GM18873 (cell line): ENCODE results near the gene DNAJC17.

ENCODE experiments used
- ATAC-seq: cut with Tn5 transposase; IDR thresholded peaks from one replicate; pipeline ENCODE4 v1.9.1; 2021; ENCODE audit warnings: mild to moderate bottlenecking, moderate library complexity, moderate number of reproducible peaks; ENCODE audit not compliant: unreplicated experiment, low FRiP score

DNAJC17 gene

DNA sequence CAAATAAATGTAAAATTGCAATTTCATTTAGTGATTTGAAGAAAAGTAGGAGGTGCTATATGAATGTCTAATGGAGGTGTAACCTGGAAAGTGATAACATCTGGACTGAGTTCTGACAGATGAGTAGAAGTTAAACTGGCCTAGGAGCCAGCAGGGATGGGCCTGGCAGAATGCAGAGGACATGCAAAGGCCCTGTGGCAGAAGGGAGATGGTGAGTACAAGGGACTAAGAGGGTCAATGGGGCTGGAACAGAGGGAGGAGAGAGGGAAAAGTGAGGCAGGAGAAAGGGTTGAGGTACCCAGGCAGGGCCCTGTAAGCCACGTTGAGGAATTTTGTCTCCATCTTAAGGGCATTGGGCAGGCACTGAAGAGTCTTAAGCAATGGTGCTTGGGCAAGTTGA lies 24.6 kb upstream of the DNAJC17 start:
- ATAC-seq = no peak

GRCh38 chr15:40830884-40831283 lies 23.6 kb upstream of the DNAJC17 start:
- ATAC-seq = no peak

- no peak for ATAC-seq
Measured at GRCh38 chr15:40829115-40829514, 21.8 kb upstream of the DNAJC17 start.

GRCh38 chr15:40828447-40829036 lies 21.3 kb upstream of the DNAJC17 start, which contains the start of gene PPP1R14D:
Gene PPP1R14D (minus strand): TSS chr15:40828708. CDS start chr15:40828641, 67 bp downstream.
- no peak for ATAC-seq

DNA sequence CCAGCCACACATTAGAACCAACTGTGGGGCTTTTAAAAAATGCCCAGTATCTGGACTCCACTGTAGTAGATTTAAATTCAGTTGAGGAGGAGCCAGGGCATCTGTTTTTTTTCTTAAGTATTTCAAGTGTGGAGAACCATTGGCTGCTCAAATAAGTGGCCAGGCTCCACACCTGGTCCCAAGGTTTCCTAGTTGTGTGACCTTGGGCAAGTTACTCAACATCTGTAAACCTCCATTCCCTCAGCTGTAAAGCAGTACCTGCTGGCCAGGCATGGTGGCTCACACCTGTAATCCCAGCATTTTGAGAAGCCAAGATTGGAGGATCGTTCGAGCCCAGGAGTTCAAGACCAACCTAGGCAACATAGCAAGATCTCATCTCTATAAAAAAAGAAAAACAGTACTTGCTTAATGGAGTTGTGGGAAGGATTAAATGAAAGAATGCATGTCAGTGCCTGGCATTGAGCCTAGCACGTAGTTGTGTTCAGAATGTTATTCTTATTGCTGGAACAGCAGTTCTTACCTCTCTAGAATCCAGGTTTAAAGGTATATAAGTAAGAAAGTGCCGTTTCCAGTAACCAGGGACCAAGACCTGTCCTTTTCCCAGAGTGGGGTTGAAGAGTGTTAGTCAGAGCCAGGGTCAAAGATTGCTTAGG lies 19.3 kb upstream of the DNAJC17 start:
- no peak for ATAC-seq

DNA sequence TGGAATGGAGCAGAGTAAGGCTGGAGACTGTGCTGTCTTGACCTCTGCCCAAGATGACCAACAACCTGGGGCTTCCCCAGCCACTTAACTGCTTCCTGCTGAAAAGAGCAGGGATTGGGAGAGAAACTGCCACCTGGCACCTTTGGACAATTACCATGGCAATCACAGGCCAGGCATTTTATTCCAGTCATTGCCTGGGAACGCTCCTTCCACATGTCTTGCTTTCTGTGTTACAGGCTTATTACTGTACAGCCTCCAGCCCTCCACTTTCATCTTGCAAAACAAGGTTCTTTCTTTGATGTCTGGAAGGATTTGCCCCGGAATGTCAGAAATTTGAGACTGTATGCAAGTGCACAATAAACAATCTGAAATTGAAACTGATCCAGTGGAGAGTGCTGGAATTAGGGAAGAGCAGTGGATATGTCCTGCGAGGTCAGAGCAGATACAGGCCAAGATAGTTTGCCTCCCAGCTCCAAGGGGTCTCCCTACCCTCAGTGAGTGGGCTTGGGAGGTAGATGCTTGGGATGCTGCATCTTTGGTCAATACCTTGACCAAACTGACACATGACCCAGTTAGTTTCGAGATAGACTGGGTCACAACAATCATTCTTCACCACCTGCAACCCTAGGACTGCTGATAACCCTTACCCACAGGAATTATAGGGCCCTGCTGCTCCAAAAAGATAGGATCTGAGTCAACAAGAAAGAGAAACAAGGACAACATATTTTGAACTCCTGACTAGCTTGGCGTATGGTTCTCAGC lies 18.6 kb upstream of the DNAJC17 start:
- ATAC-seq = no peak

DNA sequence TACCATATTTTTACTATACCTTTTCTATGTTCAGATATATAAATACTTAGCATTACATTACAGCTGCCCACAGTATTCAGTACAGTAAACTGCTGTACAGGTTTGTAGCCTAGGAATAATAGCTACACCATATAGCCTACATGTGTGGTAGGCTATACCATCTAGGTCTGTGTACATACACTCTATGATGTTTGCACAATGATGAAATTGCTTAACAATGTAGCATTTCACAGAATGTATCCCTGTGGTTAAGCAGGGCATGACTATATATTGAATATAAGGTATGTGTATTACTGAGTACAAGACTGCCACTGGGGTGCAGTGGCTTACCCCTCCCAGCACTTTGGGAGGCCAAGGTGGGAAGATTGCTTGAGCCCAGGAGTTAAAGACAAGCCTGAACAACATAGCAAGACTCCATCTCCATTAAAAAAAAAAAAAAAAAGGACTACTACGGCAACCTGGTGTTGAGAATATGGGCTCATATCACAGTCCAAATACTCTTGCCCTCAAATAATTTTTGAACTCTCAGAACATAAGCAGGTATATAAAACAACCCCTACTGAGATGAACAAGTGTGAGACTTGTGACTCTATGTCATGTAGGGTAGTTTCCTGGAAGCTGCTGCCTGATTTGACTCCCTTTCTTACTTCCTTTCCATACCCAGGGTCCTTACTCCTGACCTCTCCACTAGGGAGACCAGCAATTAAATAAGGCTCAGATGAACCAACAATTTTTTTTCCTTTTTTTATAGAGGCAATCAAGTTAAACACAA lies 16.5 kb upstream of the DNAJC17 start:
- no peak for ATAC-seq

GRCh38 chr15:40821195-40821594 lies 13.9 kb upstream of the DNAJC17 start:
- no peak for ATAC-seq

DNA sequence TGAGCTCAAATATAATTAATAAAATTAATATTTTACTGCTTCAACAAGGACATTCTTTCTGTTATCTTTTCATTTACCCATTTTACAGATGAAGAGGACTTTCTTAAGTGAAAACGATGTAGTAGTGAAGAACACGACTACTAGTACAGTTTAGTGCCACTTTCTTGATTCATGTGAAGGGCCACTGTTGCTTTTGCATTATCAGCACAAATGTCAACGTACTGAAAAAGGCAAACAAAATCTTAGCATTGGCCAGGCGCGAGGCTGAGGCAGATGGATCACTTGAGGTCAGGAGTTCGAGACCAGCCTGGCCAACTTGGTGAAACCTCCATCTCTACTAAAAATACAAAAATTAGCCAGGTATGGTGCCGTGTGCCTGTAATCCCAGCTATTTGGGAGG lies 11.8 kb upstream of the DNAJC17 start:
- ATAC-seq = no peak

GRCh38 chr15:40815042-40815698 lies 7.9 kb upstream of the DNAJC17 start:
- no peak for ATAC-seq

GRCh38 chr15:40812721-40813425 lies 5.6 kb upstream of the DNAJC17 start:
- no peak for ATAC-seq

DNA sequence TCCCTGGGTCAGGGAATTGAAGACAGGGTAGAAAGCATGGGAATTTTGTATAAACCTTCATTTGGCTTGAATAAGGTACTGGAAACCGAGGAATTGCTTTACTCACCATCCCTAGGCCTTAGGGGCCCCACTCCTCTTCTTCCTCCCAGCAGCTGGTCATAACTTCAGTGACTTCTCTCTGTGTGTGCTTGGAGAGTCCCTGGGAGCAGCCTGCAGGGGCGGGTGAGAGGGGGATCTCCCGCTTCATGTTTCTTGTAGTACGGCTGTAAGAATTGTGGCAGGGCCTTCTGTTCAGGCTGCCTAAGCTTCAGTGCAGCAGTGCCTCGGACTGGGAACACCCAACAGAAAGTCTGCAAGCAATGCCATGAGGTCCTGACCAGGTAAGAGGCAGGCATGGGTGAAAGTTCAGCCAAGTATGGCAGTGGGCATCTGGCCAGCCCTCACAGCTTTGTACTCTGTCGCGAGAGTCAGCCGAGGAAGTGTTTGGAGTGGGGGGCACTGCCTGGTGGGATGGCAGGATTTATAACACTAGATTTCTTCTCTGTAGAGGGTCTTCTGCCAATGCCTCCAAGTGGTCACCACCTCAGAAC lies 1.7 kb upstream of the DNAJC17 start:
- ATAC-seq = no peak

- no peak for ATAC-seq
Measured at GRCh38 chr15:40807888-40808461, 702 bp upstream of the DNAJC17 start.

DNA sequence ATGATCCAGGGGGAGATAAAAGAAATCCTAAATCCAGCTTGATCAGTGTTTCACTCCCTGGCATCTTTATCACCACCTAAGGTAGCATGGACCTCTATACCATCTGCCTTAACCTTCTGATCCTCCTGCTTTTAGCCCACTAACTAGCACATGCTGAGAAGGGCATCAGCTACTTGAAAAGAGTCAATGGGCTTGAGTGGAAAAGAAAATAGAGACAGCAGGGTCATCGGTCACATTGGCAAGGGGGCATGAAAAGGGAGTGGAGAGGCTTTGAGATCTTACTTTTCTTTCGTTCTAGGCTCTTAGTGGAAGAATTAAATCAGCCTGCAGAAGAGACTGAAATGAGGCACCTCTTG lies 623 bp downstream of the DNAJC17 start:
- no peak for ATAC-seq

GRCh38 chr15:40803688-40804087 lies 3.6 kb downstream of the DNAJC17 start:
- no peak for ATAC-seq

DNA sequence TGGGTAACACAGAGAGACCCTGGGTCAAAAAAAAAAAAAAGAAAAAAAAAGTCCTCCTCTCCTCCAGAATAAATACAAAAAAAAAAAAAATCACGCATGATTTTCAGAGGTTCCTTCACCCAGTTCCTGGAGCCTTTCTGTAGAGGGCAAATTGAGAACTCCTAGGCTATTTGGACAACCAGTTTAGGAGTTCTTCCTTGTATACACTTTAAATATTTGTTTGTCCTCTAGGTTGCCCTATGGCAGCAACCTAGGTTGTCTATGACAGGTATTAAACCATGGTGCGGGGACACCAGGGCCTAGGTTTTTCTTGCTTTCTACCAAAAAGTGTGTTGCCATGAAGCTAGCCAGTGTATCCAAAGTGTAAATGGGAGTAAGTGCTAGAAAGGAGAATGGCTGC lies 4.2 kb downstream of the DNAJC17 start:
- no peak for ATAC-seq

- no peak for ATAC-seq
Measured at GRCh38 chr15:40799523-40799922, 7.8 kb downstream of the DNAJC17 start.

DNA sequence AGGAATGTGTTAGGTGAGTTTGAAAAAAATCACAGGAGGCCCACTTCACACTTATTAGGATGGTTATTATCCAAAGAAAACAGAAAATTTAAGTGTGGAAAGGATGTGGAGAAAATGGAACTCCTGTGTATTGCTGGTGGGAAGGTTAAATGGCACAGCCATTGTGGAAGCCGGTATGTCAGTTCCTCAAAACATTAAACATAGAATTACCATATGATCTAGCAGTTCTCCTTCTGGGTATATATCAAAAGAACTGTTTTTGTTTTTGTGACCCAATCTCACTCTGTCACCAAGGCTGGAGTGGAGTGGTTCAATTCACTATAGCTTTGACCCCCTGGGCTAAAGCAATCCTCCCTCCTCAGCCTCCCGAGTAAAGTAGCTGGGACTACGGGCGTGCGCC lies 10.8 kb downstream of the DNAJC17 start:
- no peak for ATAC-seq

DNA sequence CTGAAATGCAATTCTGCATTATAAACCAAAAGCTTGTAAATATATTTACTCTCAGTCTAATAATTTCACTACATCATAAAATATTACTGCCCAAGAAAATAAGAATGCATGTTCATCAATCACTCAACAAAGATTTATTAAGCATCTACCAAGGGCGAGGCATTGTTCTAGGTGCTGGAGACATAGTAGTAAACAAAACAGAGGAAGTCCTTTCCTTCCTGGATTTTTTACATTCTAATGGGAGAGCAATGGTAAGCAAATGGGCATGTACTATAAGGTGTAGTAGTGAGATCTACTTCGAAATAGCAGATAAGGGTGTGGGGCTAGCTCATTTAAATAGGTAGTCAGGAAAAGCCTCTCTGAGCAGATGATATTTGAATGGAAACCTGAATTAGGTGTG lies 11.2 kb downstream of the DNAJC17 start:
- ATAC-seq = no peak
